Lower leg skin (tissue), 3 donors: ENCODE data around the gene SIGLEC1.

Source experiments
- POLR2A ChIP-seq, 2 donors: fragments of 450-650 bp; IDR thresholded peaks; one replicate each; pipeline ENCODE4 v1.6.1; 2016 to 2017; ENCODE audit warnings: antibody characterized with exemption in 2 of 2, mild to moderate bottlenecking in 1 of 2, moderate library complexity in 1 of 2
- TF ChIP-seq, protein P1 (sequence below), 3 donors: fragments of 450-650 bp; IDR thresholded peaks; one replicate each; pipeline ENCODE4 v1.5.1; 2016; ENCODE audit warnings: antibody characterized with exemption in 3 of 3, mild to moderate bottlenecking in 3 of 3, moderate library complexity in 2 of 3

GRCh38 chr20:3681931-3682781 is 30.2 kb downstream of the SIGLEC1 start, which contains the start of gene ADAM33:
- TF ChIP-seq, protein P1, sequence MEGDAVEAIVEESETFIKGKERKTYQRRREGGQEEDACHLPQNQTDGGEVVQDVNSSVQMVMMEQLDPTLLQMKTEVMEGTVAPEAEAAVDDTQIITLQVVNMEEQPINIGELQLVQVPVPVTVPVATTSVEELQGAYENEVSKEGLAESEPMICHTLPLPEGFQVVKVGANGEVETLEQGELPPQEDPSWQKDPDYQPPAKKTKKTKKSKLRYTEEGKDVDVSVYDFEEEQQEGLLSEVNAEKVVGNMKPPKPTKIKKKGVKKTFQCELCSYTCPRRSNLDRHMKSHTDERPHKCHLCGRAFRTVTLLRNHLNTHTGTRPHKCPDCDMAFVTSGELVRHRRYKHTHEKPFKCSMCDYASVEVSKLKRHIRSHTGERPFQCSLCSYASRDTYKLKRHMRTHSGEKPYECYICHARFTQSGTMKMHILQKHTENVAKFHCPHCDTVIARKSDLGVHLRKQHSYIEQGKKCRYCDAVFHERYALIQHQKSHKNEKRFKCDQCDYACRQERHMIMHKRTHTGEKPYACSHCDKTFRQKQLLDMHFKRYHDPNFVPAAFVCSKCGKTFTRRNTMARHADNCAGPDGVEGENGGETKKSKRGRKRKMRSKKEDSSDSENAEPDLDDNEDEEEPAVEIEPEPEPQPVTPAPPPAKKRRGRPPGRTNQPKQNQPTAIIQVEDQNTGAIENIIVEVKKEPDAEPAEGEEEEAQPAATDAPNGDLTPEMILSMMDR (IDR thresholded peaks at IDR 0.05), result no peak
- no peak for TF ChIP-seq POLR2A (IDR thresholded peaks at IDR 0.05)
